Measurements from ENCODE around the gene CHAF1A.

CHAF1A gene

DNA sequence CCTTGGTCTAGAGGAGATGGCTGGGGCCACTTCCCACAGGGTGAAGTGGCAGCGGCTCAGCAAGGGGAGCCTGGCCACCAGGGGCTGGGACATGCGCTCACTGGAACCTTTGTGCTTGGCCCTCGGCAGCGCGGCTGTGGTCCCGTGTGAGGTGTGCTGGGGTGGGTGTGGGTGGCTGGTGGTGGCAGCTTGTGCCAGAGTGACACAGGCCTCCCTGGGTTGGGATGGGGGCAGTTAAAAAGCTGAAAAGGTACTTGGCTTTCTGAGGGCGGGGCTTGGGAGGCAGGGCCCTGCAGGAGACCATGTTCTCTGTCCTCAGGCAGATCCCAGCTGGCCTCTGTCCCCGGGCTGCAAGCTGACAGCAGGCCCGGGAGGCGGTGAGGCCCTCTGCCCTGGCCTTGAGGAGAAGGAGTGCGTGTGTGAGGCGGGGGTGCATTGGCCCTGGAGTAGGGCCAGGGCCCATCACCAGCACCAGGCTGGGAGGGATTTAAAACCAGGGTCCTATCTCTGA lies 41.7 kb upstream of the CHAF1A start:
- no peak for DNase-seq (ENCODE audit: insufficient read length)
- FAIRE-seq, result no peak
- TF ChIP-seq POLR2A (IDR thresholded peaks at IDR 0.05; ENCODE audit: low read depth, low read length) (no peak; the same call in 1 of the 2 replicates), POLR2AphosphoS5 (IDR thresholded peaks at IDR 0.05; ENCODE audit: low read depth, low read length) (no peak), TAF1 (IDR thresholded peaks at IDR 0.05; ENCODE audit: borderline replicate concordance, low read depth, low read length) (no peak)

DNA sequence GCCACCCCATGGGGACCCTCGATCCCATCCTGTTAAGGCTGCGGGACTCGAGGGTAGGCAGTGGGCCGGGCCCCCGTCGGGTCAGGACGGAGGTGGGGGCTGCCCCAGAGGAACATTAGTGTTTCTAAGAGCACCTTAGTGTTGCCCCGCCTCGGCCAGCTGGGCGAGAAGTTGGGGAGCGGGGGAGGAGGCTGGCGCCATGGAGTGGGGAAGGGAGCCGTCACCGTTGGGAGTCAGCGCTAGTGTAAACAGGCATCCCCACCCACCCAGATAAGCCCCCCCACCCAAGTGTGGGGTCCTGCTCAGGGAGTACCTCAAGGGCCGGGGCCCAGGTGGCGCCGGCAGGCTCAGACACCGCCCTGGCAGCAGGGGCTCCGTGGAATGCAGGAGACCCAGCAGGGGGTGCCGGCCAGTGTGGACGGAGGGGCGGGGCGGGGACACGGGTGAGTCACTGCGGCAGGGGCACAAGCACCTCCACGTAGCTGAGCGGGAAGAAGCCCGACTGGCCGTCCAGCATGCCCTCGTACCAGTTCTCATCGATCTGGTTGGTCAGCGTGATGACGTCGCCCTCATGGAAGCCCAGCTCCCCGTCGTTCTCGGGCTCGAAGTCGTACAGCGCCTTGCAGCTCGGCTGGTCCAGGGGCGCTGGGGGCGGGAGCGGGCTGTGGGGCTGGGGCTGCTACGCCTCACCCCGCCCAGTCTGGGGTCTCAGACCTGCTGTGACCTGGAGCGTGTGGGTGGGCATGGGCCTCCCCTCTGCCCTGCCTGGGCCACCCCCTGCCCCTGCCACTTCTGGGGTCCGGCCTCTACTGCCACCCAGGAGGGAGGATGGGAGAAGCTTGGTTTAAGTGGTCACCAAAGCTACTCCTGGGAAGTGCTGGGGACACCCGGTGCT lies 41.0 kb upstream of the CHAF1A start:
- FAIRE-seq (no peak), DNase-seq (ENCODE audit: insufficient read length) (no peak)
- TF ChIP-seq TAF1 (IDR thresholded peaks at IDR 0.05; ENCODE audit: borderline replicate concordance, low read depth, low read length), result no peak
- TF ChIP-seq POLR2AphosphoS5 (IDR thresholded peaks at IDR 0.05; ENCODE audit: low read depth, low read length), result no peak
- peak; percentile 2; the same call in 1 of the 2 replicates for TF ChIP-seq POLR2A (IDR thresholded peaks at IDR 0.05; ENCODE audit: low read depth, low read length)

DNA sequence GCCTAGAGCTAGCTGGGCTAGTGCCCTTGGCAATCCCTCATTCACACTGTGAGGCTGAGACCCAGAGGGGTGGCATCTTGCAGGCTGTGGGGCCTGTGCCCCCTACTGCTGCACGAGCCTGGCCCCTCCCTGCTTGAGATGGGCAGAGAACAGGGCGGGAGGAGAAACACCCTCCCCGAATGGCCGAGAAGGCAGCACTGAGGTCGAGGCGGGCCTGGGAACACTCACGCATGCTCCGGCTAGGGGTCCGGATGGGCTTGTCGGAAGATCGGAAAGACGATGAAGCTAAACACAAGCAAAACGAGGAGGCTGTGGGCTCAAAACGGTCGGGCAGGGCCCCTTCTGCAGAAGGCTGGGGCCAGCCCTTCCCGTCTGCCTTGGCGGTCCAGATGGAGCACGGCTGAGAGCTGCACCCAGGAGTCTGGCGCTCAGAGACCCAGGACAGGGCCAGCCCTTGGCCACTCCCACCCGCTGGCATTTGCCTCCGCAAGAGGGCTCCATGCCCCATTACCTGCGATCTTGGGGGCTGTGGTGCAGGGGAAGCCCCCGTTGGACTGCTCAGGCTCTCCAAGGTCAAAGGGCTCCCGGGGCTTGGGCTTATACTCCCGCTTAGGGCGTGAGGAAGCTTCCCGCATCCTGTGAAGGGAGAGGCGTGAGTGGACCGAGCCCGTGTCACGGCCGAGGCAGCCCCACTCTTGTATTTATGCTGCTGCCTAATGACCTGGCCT lies 40.2 kb upstream of the CHAF1A start:
- FAIRE-seq (no peak), DNase-seq (ENCODE audit: insufficient read length) (no peak)
- no peak for TF ChIP-seq POLR2AphosphoS5 (IDR thresholded peaks at IDR 0.05; ENCODE audit: low read depth, low read length)
- TF ChIP-seq TAF1 (IDR thresholded peaks at IDR 0.05; ENCODE audit: borderline replicate concordance, low read depth, low read length), result no peak
- TF ChIP-seq POLR2A (IDR thresholded peaks at IDR 0.05; ENCODE audit: low read depth, low read length), result no peak

DNA sequence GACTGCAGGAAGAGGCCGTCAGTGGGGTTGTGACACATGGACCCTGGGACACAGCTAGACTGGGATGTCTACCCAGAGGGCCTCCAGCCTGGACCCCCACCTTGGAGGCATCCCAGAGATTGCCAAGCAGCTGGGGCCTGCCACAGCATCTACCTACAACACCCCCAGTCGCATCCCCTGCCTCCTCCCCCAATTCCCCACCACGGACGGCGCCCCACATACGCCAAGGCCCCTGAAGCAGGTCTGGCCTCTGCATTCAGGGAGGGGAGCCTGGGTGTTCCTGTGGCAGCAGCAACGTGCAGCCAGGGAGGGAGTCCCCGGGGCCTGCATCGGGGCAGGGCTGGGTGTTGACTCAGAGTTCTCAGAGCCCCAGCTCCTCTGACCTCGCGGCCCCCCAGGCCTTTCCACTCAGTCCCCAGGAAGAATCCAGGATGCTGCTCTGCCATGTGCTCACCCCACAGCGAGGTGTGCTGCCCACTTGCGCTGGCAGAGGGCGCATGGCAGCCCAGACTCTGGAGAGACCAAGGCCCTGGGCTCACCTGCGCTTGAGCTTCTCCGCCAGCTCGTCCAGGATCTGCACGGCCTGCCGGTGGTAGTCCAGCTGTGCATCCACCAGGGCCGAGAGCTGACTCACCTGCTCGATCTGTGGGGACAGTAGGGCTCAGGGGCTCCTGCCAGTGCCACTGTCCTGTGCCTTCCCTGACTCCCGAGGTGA lies 39.5 kb upstream of the CHAF1A start:
- TF ChIP-seq POLR2AphosphoS5 (IDR thresholded peaks at IDR 0.05; ENCODE audit: low read depth, low read length) (no peak), POLR2A (IDR thresholded peaks at IDR 0.05; ENCODE audit: low read depth, low read length) (no peak), TAF1 (IDR thresholded peaks at IDR 0.05; ENCODE audit: borderline replicate concordance, low read depth, low read length) (no peak)
- no peak for DNase-seq (ENCODE audit: insufficient read length)
- FAIRE-seq, result no peak

DNA sequence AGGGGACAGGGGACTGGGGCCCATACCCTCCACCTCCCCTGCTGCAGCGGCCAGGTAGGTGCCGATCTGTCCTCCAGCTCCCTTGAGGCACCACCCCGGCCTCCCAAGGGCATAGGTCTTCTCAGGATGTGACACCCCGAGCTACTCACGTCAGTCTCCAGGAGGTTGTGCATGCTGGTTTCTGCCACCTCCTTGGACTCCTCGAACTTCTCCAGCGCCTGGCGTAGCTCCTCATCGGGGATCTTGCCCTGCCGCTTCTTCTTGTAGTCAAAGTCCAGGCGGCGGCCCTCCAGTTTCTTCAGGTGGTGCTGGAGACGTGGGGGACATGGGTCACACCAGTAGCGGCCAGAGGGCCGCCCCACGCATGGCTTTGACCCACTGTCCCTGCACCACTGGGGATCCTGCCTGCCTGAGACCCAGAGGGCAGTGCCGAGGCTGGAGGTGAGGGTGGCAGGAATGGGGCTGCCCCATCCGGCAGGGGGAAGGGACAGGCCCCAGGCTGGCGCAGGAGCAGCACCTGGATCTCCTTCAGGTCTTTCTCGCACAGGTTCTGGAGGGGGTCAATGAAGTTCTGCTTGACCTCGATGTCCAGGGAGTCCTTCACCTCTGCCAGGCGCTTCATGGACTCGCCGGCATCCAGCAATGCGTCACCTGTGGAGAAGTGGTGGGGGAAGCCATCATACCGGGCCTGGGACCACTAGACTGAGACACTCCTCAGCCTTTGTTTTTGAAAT lies 38.7 kb upstream of the CHAF1A start:
- FAIRE-seq (no peak), DNase-seq (ENCODE audit: insufficient read length) (no peak)
- no peak for TF ChIP-seq TAF1 (IDR thresholded peaks at IDR 0.05; ENCODE audit: borderline replicate concordance, low read depth, low read length)
- TF ChIP-seq POLR2A (IDR thresholded peaks at IDR 0.05; ENCODE audit: low read depth, low read length), result no peak; the same call in 1 of the 2 replicates
- TF ChIP-seq POLR2AphosphoS5 (IDR thresholded peaks at IDR 0.05; ENCODE audit: low read depth, low read length), result 0 out of 2 replicates have a peak, but pooled peaks have one; percentile 17

DNA sequence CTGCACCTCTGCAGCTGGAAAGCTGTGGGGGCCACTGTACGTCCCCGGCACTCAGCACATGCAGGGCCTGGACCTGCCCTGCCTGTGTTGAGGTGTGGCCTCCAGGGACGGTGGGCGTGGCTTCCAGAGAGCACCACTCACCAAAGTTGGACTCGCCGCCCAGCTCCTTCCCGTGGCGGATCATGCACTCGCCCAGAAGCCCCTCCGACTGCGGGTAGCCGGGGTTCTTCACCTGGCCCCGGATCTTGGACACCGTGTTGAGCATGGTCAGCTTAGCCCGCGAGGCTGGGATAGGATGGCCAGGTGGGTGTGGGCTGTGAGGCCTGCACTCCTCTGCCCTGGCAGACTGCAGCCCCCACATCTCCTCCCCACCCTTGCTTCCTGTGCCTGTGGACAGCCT lies 37.1 kb upstream of the CHAF1A start:
- DNase-seq (ENCODE audit: insufficient read length), result no peak
- FAIRE-seq, result no peak
- TF ChIP-seq POLR2A (IDR thresholded peaks at IDR 0.05; ENCODE audit: low read depth, low read length) (no peak; the same call in 1 of the 2 replicates), TAF1 (IDR thresholded peaks at IDR 0.05; ENCODE audit: borderline replicate concordance, low read depth, low read length) (no peak), POLR2AphosphoS5 (IDR thresholded peaks at IDR 0.05; ENCODE audit: low read depth, low read length) (no peak)

DNA sequence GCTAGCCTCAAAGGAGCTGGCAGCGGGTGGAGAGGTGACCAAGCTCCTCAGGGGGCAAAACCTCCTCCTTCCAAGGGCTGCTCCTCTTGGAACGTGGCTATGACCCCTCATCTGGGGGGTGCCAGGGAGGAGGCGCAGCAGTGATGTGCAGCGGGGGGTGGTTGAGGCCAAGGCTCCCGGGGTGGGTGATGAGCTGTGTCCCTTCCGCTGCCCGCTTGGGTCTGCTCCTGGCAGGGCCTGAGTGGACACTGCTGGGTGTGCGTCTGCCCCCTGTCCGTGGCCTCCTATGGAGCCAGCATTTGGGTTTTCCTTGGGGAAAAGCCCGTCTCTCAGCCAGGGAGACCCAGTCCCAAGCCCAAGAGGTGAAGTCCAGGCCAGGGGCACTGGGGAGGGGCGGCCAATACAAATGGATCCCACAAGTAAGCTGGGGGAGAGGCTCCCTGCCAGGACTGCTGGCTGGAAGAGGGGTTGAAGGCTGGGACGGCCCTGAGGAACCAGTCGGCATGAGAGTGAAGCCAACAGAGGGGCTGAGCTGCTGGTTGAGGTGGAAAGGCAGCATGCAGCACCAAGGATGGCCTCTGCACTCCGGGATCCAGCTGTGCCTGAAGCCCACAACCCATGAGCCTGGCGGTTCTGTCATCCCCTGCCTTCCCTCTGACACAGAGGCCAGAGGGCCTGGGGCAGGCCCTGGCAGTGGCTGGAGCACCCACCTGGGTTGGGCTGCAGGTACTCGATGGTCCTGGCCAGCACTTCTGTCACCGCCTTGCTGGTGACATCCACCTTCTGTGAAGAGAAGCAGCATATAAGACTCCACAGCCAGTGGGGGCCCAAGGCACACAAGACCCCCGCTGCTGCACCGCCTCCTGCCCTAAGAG lies 36.4 kb upstream of the CHAF1A start:
- FAIRE-seq (no peak), DNase-seq (ENCODE audit: insufficient read length) (no peak)
- no peak for TF ChIP-seq TAF1 (IDR thresholded peaks at IDR 0.05; ENCODE audit: borderline replicate concordance, low read depth, low read length)
- TF ChIP-seq POLR2AphosphoS5 (IDR thresholded peaks at IDR 0.05; ENCODE audit: low read depth, low read length), result no peak

DNA sequence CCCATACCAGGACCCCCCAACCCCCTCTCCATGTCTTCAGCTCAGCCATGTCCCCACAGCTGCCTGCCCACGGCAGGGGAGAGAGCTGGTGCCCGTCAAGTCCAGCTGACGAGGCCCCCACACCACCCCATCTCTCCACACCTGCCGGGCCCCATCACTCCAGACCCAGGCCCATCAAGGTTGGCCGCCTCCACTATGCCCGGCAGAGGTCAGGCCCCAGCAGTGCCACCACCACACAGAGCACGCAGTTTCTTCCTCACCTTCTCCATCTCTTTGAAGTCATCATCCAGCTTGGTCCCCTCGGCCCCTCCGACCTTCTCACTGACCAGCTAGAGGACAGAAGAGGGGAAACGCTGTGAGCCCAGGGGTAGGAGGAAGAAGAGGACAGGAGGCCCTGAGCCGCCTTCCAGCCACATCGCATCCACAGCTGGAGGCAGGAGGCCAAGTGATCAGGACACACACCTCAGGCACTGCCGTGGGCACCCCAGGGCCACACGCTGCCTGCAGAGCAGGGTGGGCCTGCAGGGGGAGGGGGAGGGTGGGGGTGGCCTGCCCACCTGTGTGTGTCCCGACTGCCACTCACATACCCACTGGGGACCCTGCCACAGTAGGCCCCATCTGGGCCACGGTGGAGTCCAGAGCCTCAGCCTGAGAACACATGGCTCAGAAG lies 35.6 kb upstream of the CHAF1A start:
- TF ChIP-seq POLR2AphosphoS5 (IDR thresholded peaks at IDR 0.05; ENCODE audit: low read depth, low read length) (no peak), POLR2A (IDR thresholded peaks at IDR 0.05; ENCODE audit: low read depth, low read length) (no peak), TAF1 (IDR thresholded peaks at IDR 0.05; ENCODE audit: borderline replicate concordance, low read depth, low read length) (no peak)
- DNase-seq (ENCODE audit: insufficient read length) (no peak), FAIRE-seq (no peak)

DNA sequence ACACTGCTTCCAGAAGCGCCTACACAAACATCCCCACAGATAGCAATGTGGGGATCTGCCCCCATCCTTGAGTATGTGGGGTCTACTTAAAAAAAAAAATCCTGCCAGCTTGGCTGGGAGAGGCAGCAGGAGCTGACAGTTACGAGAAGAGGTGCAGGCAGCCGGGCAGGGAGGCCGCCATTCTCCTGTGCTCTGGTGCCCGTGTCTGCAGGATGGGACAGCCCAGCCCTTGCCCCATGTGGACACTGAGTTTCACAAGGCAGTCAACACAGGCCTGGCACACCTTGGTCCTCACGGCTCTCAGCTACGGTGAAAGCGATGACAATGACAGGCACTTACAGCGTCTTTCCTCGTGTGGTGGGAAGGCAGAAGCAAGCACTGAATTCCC lies 35.1 kb upstream of the CHAF1A start:
- no peak for DNase-seq (ENCODE audit: insufficient read length)
- TF ChIP-seq POLR2AphosphoS5 (IDR thresholded peaks at IDR 0.05; ENCODE audit: low read depth, low read length) (no peak), TAF1 (IDR thresholded peaks at IDR 0.05; ENCODE audit: borderline replicate concordance, low read depth, low read length) (no peak), POLR2A (IDR thresholded peaks at IDR 0.05; ENCODE audit: low read depth, low read length) (no peak)
- FAIRE-seq, result no peak

Data from GM12892 (cell line).